ENCODE measurements around the gene PRSS1. TPM values are rescaled to one million over a fixed set of nuclear protein-coding genes. Genes with fewer than 3 reads are reported as not detected.
"Not testable (repeated sequence)": the region's sequence is repeated elsewhere in the genome, so short reads cannot be mapped to it uniquely, and the experiment has no call there.

Gene PRSS1
- polyA plus RNA-seq, 3 donors from 2014 or later, result 0.13 TPM; not detected in 2

GRCh38 chr7:142770661-142771352, 21.5 kb downstream of the PRSS1 start, which contains the start of gene PRSS2:
TSS of gene PRSS2 (plus strand) at chr7:142770970. CDS start at chr7:142770983, 13 bp downstream.
- no peaks in the 10 kb centered on the region for H3K9me3 Mint-ChIP-seq
- H3K36me3 Mint-ChIP-seq, result peaks cover 0 to 15% (median 11%) of the 10 kb centered on the region in 3 donors
- peak within 1 kb of the TSS in 2 of 6 donors; percentile 5 to 34 for H3K27ac Mint-ChIP-seq
- no peak for DNase-seq
- peaks cover 9 to 42% of the 10 kb centered on the region in 2 donors for H3K4me1 Mint-ChIP-seq
- H3K27me3 Mint-ChIP-seq (ENCODE audit: low read depth in 3 of 3), result peaks cover 0 to 6% (median 2%) of the 10 kb centered on the region in 3 donors
- no peak within 1 kb of the TSS for H3K4me3 Mint-ChIP-seq

- peaks cover 14 to 48% of the 10 kb centered on the region in 2 donors for H3K4me1 Mint-ChIP-seq
- DNase-seq, result no peak
- H3K9me3 Mint-ChIP-seq, result no peaks in the 10 kb centered on the region
- peaks cover 0 to 6% (median 2%) of the 10 kb centered on the region in 3 donors for H3K27me3 Mint-ChIP-seq (ENCODE audit: low read depth in 3 of 3)
- no peak overlapping the region for H3K27ac Mint-ChIP-seq
- H3K4me3 Mint-ChIP-seq, result no peak overlapping the region
- peaks cover 0 to 16% (median 15%) of the 10 kb centered on the region in 3 donors for H3K36me3 Mint-ChIP-seq
These were observed 22.1 kb downstream of the PRSS1 start for GRCh38 chr7:142771353-142771723.

GRCh38 chr7:142772051-142772450, 22.8 kb downstream of the PRSS1 start:
- peak overlapping the region in 1 of 6 donors; percentile 53 for H3K27ac Mint-ChIP-seq
- H3K4me3 Mint-ChIP-seq, result no peak overlapping the region
- H3K9me3 Mint-ChIP-seq, result no peaks in the 10 kb centered on the region
- no peak for DNase-seq
- H3K27me3 Mint-ChIP-seq (ENCODE audit: low read depth in 3 of 3), result peaks cover 0 to 6% (median 2%) of the 10 kb centered on the region in 3 donors
- H3K4me1 Mint-ChIP-seq, result peaks cover 17 to 53% of the 10 kb centered on the region in 2 donors
- peaks cover 0 to 17% (median 13%) of the 10 kb centered on the region in 3 donors for H3K36me3 Mint-ChIP-seq

- Mint-ChIP-seq H3K9me3 (no peaks in the 10 kb centered on the region), H3K36me3 (peaks cover 0 to 19% (median 13%) of the 10 kb centered on the region in 3 donors), H3K27ac (no peak overlapping the region), H3K27me3 (ENCODE audit: low read depth in 3 of 3) (peaks cover 0 to 6% (median 2%) of the 10 kb centered on the region in 3 donors), H3K4me1 (peaks cover 20 to 59% of the 10 kb centered on the region in 2 donors), H3K4me3 (no peak overlapping the region)
- DNase-seq, result no peak
These were observed 23.4 kb downstream of the PRSS1 start for GRCh38 chr7:142772673-142773072.

- peaks cover 0 to 6% (median 2%) of the 10 kb centered on the region in 3 donors for H3K27me3 Mint-ChIP-seq (ENCODE audit: low read depth in 3 of 3)
- H3K4me1 Mint-ChIP-seq, result peaks cover 26 to 65% of the 10 kb centered on the region in 2 donors
- H3K9me3 Mint-ChIP-seq, result no peaks in the 10 kb centered on the region
- DNase-seq, result no peak
- H3K27ac Mint-ChIP-seq, result peak overlapping the region in 3 of 6 donors; percentile 23 to 80 (median 36)
- no peak overlapping the region for H3K4me3 Mint-ChIP-seq
- H3K36me3 Mint-ChIP-seq, result peaks cover 0 to 21% (median 15%) of the 10 kb centered on the region in 3 donors
These were observed 24.0 kb downstream of the PRSS1 start for GRCh38 chr7:142773230-142773629.

- Mint-ChIP-seq H3K36me3 (peaks cover 0 to 22% (median 19%) of the 10 kb centered on the region in 3 donors), H3K27ac (peak overlapping the region in 5 of 6 donors; percentile 52 to 80 (median 53)), H3K4me1 (peaks cover 27 to 69% of the 10 kb centered on the region in 2 donors), H3K4me3 (no peak overlapping the region), H3K9me3 (no peaks in the 10 kb centered on the region), H3K27me3 (ENCODE audit: low read depth in 3 of 3) (peaks cover 0 to 6% (median 2%) of the 10 kb centered on the region in 3 donors)
- no peak for DNase-seq
These were observed 24.9 kb downstream of the PRSS1 start for GRCh38 chr7:142773937-142774744.

GRCh38 chr7:142774826-142775225, 25.6 kb downstream of the PRSS1 start:
- peaks cover 0 to 5% (median 0%) of the 10 kb centered on the region in 3 donors for H3K27me3 Mint-ChIP-seq (ENCODE audit: low read depth in 3 of 3)
- peak overlapping the region in 3 of 6 donors; percentile 4 to 69 (median 16) for H3K27ac Mint-ChIP-seq
- H3K4me3 Mint-ChIP-seq, result no peak overlapping the region
- peaks cover 28 to 68% of the 10 kb centered on the region in 2 donors for H3K4me1 Mint-ChIP-seq
- peaks cover 0 to 19% (median 19%) of the 10 kb centered on the region in 3 donors for H3K36me3 Mint-ChIP-seq
- no peaks in the 10 kb centered on the region for H3K9me3 Mint-ChIP-seq
- DNase-seq, result no peak

- H3K4me3 Mint-ChIP-seq; H3K27me3 Mint-ChIP-seq (ENCODE audit: low read depth in 3 of 3); H3K9me3 Mint-ChIP-seq; DNase-seq: not testable (repeated sequence)
- peak overlapping the region in 3 of 6 donors; percentile 8 to 82 (median 9) for H3K27ac Mint-ChIP-seq
- H3K36me3 Mint-ChIP-seq, result peaks cover 0 to 19% (median 19%) of the 10 kb centered on the region in 3 donors
- H3K4me1 Mint-ChIP-seq, result peaks cover 31 to 67% of the 10 kb centered on the region in 2 donors
These were observed 26.3 kb downstream of the PRSS1 start for GRCh38 chr7:142775351-142776115.

- H3K27me3 Mint-ChIP-seq (ENCODE audit: low read depth in 3 of 3), result peaks cover 0 to 5% (median 0%) of the 10 kb centered on the region in 3 donors
- DNase-seq, result peak in 1 of 3 donors; percentile 13
- peak overlapping the region in 5 of 6 donors; percentile 8 to 82 (median 25) for H3K27ac Mint-ChIP-seq
- H3K36me3 Mint-ChIP-seq, result peaks cover 0 to 19% (median 19%) of the 10 kb centered on the region in 3 donors
- peaks cover 29 to 64% of the 10 kb centered on the region in 2 donors for H3K4me1 Mint-ChIP-seq
- no peaks in the 10 kb centered on the region for H3K9me3 Mint-ChIP-seq
- H3K4me3 Mint-ChIP-seq, result peak overlapping the region in 3 of 5 donors; percentile 0 to 11 (median 1)
These were observed 27.1 kb downstream of the PRSS1 start for GRCh38 chr7:142776206-142776844.

- not testable (repeated sequence) for H3K27ac Mint-ChIP-seq
These were observed 27.6 kb downstream of the PRSS1 start for GRCh38 chr7:142776845-142777225.

GRCh38 chr7:142777318-142777717, 28.0 kb downstream of the PRSS1 start:
- Mint-ChIP-seq H3K27ac (no peak overlapping the region), H3K36me3 (peaks cover 0 to 19% (median 19%) of the 10 kb centered on the region in 3 donors), H3K4me3 (peak overlapping the region in 1 of 5 donors; percentile 15), H3K27me3 (ENCODE audit: low read depth in 3 of 3) (peaks cover 0 to 3% (median 0%) of the 10 kb centered on the region in 3 donors), H3K9me3 (no peaks in the 10 kb centered on the region), H3K4me1 (peaks cover 29 to 66% of the 10 kb centered on the region in 2 donors)
- no peak for DNase-seq

More at GRCh38 chr7:142776845-142777225, 27.6 kb downstream of the PRSS1 start:
- H3K4me3 Mint-ChIP-seq; DNase-seq; H3K27me3 Mint-ChIP-seq (ENCODE audit: low read depth in 3 of 3); H3K9me3 Mint-ChIP-seq: not testable (repeated sequence)
- Mint-ChIP-seq H3K4me1 (peaks cover 29 to 65% of the 10 kb centered on the region in 2 donors), H3K36me3 (peaks cover 0 to 19% (median 19%) of the 10 kb centered on the region in 3 donors)

- H3K27me3 Mint-ChIP-seq (ENCODE audit: low read depth in 3 of 3), result peaks cover 11 to 44% (median 32%) of the 10 kb centered on the region in 3 donors
- peak; percentile 87 to 90 (median 90) for DNase-seq
- H3K4me3 Mint-ChIP-seq, result peak overlapping the region; percentile 85 to 97 (median 90)
- H3K27ac Mint-ChIP-seq, result peak overlapping the region; percentile 96 to 100 (median 100)
- peaks cover 0 to 9% (median 8%) of the 10 kb centered on the region in 3 donors for H3K36me3 Mint-ChIP-seq
- no peaks in the 10 kb centered on the region for H3K9me3 Mint-ChIP-seq
- peaks cover 58 to 83% of the 10 kb centered on the region in 2 donors for H3K4me1 Mint-ChIP-seq
These were observed 33.9 kb downstream of the PRSS1 start for GRCh38 chr7:142782922-142783900.

All from immature natural killer cell (primary cell).